NCI-H2107 (cell line): ENCODE data around the gene LRRC8C.
A peak's percentile ranks its signal among the peaks of the same experiment; 100 is the strongest.
"Not testable (repeated sequence)": the region's sequence is repeated elsewhere in the genome, so short reads cannot be mapped to it uniquely, and the experiment has no call there.

Experiments used
- DNase-seq: peaks from one replicate; lab custom pipeline; 2025; lab: John Stamatoyannopoulos, UW

Gene LRRC8C

GRCh38 chr1:89704014-89704413, 71.1 kb downstream of the LRRC8C start:
- DNase-seq: no peak

DNA sequence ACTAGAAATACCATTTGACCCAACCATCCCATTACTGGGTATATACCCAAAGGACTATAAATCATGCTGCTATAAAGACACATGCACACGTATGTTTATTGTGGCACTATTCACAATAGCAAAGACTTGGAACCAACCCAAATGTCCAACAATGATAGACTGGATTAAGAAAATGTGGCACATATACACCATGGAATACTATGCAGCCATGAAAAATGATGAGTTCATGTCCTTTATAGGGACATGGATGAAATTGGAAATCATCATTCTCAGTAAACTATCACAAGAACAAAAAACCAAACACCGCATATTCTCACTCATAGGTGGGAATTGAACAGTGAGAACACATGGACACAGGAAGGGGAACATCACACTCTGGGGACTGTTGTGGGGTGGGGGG, 72.0 kb downstream of the LRRC8C start:
- DNase-seq: not testable (repeated sequence)

DNA sequence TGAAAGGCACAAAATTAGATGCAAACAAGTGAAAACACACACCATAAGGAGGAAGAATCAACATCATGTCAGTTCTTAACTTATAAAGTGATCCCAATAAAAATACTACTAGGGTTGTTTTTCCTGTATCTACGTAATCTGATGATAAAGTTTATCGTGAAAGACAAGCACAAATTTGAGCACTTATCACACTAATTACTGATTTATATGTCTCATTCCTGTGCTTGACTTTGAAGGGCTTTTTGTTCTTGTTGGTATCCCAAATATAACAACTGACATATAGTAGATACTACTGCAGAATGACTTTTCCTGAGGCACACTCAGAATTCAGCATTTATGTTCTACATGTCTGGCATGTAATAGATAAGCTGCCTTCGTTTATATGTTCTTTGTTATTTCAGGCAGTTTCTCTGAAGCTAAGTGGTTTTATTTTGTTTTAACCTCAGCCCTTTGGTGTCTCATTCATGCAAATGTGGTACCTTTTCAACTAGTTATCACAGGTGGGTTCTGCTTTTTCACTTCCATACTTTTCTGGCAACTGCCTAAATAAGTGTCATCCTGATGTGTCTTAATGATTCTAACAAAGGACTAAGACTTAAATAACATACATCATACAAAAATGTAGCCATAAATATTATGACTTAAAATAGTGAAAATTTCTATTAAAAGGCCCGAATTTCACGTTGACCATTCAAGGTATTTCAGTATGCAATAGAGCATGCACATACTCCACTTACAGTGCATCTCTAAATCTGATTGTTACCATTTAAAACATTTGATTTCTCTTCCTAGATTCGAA, 73.2 kb downstream of the LRRC8C start:
- DNase-seq: no peak

GRCh38 chr1:89706700-89707012, 73.7 kb downstream of the LRRC8C start:
- DNase-seq: no peak

DNA sequence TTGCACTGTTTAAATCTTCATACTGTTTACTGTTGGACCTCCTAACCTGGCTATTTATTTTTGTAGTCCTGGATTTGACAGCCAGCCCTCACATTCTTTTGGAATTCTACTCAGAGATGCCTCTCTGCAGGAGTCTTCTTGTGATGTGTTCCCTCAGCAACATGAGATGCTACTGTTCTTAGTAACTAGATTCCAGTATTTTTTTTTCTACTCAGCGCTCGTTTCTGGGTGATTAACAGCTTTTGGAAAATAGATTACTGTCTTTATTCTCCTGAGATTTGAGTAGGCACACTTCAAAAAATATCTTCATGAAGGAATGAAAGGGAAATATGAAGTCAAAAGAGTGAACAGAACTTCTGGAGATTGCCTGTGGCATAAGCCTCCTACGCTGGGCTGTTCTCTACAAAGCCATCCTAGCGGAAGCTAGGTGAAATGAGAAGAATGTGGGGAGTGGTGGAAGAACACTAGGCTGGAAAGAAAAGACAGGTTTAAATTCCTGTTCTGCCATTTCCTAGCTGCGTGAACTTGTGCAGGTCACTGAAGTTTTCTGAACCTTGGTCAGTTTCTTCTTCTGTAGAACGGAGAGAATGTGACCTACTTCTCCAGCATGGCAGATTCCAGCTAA, 75.9 kb downstream of the LRRC8C start:
- DNase-seq: no peak

DNA sequence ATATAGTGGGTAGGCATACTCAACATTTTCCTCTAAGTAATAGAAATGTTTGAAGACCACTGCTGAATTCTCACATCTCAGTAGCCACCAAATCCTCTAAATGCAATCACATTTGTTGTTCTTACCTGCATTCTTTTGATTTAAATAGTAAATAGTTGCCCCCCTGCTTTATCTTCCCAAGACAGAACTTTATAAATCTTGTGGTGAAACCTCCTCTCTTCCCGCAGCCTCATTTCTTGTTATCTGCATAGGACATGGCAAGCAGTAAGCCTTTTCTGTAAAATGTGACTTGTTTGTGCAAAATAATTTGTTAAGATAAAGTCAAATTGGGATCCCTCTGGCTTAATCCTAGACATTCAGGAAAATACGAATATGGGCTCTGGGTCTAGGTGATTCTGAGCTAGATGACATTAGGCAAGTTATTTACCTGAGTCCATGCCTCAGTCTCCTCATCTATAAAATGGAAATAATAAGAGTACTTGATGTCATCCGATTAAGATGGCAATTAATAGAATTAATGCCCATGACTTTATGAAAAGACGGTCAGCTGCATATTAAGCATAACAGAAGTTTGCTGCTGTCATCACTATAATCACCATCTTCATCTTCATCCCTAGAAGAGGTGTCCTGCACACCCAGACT, 77.7 kb downstream of the LRRC8C start:
- no peak for DNase-seq

DNA sequence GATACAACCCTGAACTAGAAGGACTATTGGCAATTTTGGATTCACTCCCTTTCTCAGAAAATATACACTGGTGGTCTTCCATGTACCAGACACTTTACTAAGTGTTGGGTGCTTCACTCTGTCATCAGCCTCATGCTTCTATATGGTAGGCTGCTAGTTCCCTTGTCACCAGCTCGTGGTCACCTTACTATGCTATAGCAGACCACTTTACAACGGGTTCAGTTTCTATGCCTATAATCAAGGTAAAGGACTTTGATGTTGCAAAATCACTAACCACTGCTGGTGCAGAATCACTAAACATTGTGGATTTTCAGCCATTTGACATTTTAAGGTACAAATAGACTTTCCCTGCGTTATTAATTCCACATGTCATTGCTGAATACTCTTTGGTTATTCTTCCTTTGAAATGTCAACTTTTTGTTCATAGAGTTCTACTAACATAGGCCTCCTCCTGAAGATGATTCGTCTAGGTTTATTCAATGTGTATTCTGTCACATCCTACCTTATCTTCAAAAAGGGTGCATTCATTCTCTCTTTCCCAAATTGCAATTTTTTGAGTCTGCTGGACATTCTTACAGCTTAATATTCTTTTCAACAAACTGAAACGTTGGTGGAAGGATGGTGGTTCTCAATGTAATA, 78.3 kb downstream of the LRRC8C start:
- DNase-seq: no peak

DNA sequence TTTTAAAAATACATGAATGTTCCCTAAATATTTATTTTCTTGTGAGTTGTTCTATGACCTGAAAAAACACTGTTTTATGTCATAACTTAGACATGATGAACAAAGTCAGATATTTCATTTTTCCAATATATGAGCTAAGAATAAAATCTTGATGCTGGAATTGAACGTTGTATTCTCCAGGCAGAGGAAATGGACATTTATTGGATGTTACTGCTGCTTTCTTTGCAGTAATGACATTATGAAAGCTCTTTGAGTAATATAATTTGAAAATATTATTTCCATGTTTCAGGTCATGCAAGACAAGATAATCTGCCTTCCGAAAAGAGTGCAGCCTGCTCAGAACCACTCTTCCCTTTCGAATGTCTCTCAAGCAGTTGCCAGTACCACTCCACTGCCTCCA, 79.5 kb downstream of the LRRC8C start:
- no peak for DNase-seq

DNA sequence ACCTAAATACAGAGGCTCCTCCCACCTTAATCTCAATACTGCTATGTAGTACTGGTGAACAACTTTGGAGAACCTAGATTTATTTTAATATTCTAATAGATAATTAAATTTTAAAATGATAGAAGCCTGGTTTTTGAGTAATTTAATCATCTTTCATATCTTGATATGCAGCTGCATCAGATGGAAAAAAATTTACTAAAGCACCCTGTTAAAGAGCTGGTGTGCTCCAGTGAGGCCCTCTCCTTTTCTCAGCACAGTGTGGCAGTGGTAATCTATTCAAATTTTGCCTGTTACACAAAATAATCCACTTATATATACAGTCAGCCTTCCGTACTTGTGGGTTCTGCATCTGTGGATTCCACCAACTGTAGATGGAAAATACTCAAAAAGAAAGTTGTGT, 82.8 kb downstream of the LRRC8C start:
- DNase-seq: no peak

DNA sequence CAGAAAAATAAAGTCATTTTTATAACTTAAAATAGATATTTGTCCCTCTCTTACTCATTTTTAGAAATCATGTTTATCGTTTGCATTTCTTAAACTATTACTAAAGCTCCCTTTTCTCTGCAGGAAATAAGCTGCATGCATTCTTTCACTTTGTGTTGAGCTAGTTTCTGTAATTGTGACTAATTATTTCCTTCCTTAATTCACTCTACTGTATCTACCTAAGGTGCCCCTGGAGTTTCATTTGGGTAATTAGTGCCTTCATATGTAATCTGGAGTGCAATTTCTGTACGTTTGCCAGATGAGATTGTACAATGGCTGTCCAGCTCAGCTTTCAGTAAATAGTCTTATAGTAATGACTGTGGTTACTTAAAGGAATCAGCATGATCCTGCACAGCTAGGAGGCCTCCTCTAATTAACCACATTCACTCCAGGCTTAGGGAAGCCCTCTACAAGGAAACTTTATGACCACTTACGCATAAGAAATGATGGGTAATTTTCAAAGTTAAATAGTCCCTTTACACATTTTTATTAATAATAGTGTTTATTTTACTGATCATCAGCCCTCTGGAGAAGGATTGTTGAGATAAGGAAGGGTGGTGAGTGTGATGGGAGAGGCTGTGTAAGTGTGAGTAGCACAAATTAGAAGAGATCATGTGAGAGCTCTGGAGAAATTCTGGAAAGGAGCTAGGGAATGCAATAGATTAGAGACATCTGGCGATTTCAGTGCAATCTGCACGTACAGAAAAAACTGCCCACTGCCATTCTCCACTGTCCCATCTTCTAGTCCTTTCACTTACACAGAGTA, 86.8 kb downstream of the LRRC8C start:
- DNase-seq: peak; percentile 50

GRCh38 chr1:89720839-89721238, 87.9 kb downstream of the LRRC8C start:
- no peak for DNase-seq

- no peak for DNase-seq
Observed at GRCh38 chr1:89721351-89721750, 88.4 kb downstream of the LRRC8C start.

- no peak for DNase-seq
Observed at GRCh38 chr1:89723144-89723543, 90.2 kb downstream of the LRRC8C start.

- no peak for DNase-seq
Observed at GRCh38 chr1:89723863-89724262, 90.9 kb downstream of the LRRC8C start.

DNA sequence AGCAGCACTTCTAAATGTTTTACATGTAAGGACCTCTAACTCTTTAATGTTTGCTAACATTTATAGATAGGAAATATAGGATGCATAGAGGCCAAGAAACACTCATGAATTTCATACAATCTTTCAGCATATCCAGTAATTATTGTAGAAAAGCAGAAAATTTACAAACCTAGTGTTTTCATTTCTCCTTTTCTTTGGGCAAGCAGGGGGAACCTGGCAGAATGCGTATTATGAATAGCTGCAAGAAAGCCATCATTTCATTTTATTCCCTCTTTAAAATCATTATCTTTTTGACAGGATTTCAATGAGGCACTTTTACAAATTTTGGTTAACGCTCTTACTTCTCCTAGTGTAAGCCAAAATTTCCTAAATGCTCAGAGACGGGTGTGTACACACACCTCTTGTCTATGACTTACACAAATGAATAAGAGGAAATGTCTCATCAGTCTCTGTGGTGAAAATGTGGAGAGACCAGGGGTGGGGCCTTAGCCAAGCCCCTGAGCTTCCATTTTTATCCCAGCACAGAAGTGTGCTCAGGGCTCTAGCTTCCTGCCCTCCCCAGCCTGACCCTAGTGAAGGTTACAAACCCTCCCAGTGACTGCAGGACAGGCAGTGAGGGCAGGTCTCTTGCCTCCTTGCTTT, 91.6 kb downstream of the LRRC8C start:
- DNase-seq: no peak

GRCh38 chr1:89725011-89725370, 92.1 kb downstream of the LRRC8C start:
- DNase-seq: no peak

DNA sequence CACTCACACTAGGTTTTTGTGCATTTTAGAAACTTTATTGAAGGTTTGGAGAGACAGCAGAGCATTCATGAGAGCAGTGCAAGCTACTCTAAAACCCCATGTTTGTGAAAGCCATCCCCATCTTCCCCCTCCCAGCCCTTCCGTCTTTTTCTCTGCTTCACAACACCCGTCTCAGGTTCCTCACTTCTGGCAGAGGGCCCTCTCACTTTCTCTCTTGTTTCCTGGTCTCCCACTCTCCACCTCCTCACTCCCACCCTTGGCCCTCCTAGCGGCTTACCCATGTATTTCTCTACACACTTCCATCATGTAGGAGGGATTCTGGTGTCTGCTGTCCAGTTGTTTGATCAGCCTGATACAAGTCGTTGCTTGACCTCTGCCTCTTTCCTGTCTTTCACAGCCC, 92.7 kb downstream of the LRRC8C start:
- no peak for DNase-seq

- DNase-seq: no peak
Observed at GRCh38 chr1:89727517-89728312, 94.8 kb downstream of the LRRC8C start.

DNA sequence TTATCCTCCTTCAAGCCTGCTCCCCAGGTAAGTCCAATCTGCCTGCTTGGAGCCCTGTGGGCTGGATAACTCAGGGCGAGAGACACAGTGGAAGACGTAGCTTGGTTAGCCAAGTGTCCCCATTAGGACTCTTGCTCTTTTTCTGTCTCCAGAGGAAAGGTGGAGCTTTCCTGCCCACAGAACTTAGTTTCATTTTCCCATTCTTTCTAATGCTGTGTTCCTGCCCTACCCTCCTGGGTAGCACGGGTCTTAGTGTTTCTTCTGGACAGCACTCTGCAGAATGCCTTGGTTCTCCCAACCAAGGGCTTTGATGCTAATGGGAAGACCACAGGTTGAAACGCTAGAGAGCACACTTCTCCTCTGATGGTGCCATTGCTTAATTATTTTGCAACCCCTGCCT, 95.5 kb downstream of the LRRC8C start:
- DNase-seq: no peak

GRCh38 chr1:89732206-89732605, 99.3 kb downstream of the LRRC8C start:
- DNase-seq: no peak
